OCI-LY3 (cell line): Measurements from ENCODE around the gene HLA-DQA1.
A peak's percentile ranks its signal among the peaks of the same experiment; 100 is the strongest.
"Not testable (repeated sequence)": the region's sequence is repeated elsewhere in the genome, so short reads cannot be mapped to it uniquely, and the experiment has no call there.

Experiments
- H2AFZ ChIP-seq: fragments of 200-600, 300-600 bp; shearing (Covaris generic); 2 replicates; pipeline ENCODE4 v1.6.0; 2014; ENCODE audit warnings: antibody characterized with exemption, low read depth, low read length
- H3K27ac ChIP-seq: fragments of 200-600, 300-600 bp; sonication (generic); 2 replicates; pipeline ENCODE4 v1.5.1; 2014; ENCODE audit warnings: mild to moderate bottlenecking, low read length, moderate library complexity, mixed read lengths
- H3K27me3 ChIP-seq: fragments of 200-600, 300-600 bp; sonication (generic); 2 replicates; pipeline ENCODE4 v1.6.1; 2014; ENCODE audit warnings: low read depth, low read length, mixed read lengths
- H3K36me3 ChIP-seq: fragments of 200-600, 300-600 bp; sonication (generic); replicated peaks from 2 replicates; pipeline ENCODE3; 2014; ENCODE audit warnings: low read depth, low read length, mixed read lengths
- H3K4me1 ChIP-seq: fragments of 300-600, 200-600 bp; sonication (generic); 2 replicates; pipeline ENCODE4 v1.6.1; 2014; ENCODE audit warnings: low read length, mixed read lengths
- H3K4me2 ChIP-seq: fragments of 200-600, 300-600 bp; sonication (generic); 2 replicates; pipeline ENCODE4 v1.6.1; 2014; ENCODE audit warnings: low read length, mixed read lengths
- H3K4me3 ChIP-seq: fragments of 300-600, 200-600 bp; sonication (generic); 2 replicates; pipeline ENCODE4 v1.5.1; 2014; ENCODE audit warnings: antibody characterized with exemption, mild to moderate bottlenecking, low read length, moderate library complexity
- H3K79me2 ChIP-seq: fragments of 300-600, 200-600 bp; shearing (Covaris generic); 2 replicates; pipeline ENCODE4 v1.6.1; 2014; ENCODE audit warnings: mild to moderate bottlenecking, low read length, mixed read lengths
- H3K9ac ChIP-seq: fragments of 300-600, 200-600 bp; shearing (Covaris generic); 2 replicates; pipeline ENCODE4 v1.6.0; 2014; ENCODE audit warnings: mild to moderate bottlenecking, low read length, moderate library complexity
- H3K9me3 ChIP-seq: fragments of 200-600, 300-600 bp; shearing (Covaris generic); 2 replicates; pipeline ENCODE4 v1.6.1; 2014; ENCODE audit warnings: low read length, mixed read lengths; ENCODE audit not compliant: insufficient read depth
- H4K20me1 ChIP-seq: fragments of 200-600, 300-600 bp; sonication (generic); 2 replicates; pipeline ENCODE4 v1.6.1; 2016; ENCODE audit warnings: low read length, mixed read lengths; ENCODE audit not compliant: insufficient read depth
- EZH2phosphoT487 ChIP-seq: fragments of 200-600 bp; shearing (Covaris generic); IDR thresholded peaks from 2 replicates; pipeline ENCODE4 v1.6.1; 2018; ENCODE audit warnings: antibody characterized with exemption, mixed run types, low read depth
- TF ChIP-seq, protein P1 (sequence below): fragments of 200-600, 300-600 bp; sonication (generic); IDR thresholded peaks from 2 replicates; pipeline ENCODE4 v1.5.1; 2014; ENCODE audit warnings: antibody characterized with exemption, low read length, low read depth

Gene HLA-DQA1

DNA sequence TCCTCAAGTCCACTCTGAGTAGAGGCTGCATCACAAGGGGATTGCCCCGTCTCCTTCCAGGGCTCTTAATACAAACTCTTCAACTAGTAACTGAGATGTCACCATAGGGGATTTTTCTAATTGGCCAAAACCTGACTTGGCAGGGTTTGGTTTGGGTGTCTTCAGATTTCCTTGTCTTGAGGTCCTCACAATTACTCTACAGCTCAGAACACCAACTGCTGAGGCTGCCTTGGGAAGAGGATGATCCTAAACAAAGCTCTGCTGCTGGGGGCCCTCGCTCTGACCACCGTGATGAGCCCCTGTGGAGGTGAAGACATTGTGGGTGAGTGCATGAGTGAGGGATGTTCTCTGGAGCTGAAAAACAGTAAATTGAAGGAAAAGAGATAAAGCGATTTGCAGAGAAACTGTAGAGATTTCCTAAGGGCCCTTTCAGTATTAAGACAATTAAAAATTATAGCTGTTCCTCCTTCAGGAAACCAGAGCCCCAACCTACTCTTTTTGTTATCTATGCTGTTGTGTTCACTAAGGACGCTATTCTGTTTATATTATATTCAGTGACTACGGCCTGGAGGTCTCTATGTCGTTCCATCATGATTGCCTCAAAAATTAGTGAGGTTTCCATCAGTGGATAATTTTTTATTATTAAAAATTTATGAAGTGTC is at the start of gene HLA-DQA1:
TSS of gene HLA-DQA1 (plus strand) at position 188 of the 662 bp plus-strand sequence. CDS start at position 241, 53 bp downstream.
- Histone ChIP-seq H3K36me3 (no peaks in the 10 kb centered on the region), H3K4me2 (peak within 1 kb of the TSS; percentile 49; the same call in 1 of the 2 replicates), H3K79me2 (peaks cover 26% of the 10 kb centered on the region), H3K4me3 (peak within 1 kb of the TSS; percentile 73), H3K4me1 (peaks cover 29% of the 10 kb centered on the region), H2AFZ (no peak within 1 kb of the TSS), H4K20me1 (0 out of 2 replicates have a peak, but pooled peaks cover 4% of the 10 kb centered on the region), H3K27me3 (no peaks in the 10 kb centered on the region), H3K9me3 (no peaks in the 10 kb centered on the region), H3K9ac (peak within 1 kb of the TSS; percentile 68), H3K27ac (peak within 1 kb of the TSS; percentile 67)
- TF ChIP-seq EZH2phosphoT487 = no peak
- TF ChIP-seq, protein P1, sequence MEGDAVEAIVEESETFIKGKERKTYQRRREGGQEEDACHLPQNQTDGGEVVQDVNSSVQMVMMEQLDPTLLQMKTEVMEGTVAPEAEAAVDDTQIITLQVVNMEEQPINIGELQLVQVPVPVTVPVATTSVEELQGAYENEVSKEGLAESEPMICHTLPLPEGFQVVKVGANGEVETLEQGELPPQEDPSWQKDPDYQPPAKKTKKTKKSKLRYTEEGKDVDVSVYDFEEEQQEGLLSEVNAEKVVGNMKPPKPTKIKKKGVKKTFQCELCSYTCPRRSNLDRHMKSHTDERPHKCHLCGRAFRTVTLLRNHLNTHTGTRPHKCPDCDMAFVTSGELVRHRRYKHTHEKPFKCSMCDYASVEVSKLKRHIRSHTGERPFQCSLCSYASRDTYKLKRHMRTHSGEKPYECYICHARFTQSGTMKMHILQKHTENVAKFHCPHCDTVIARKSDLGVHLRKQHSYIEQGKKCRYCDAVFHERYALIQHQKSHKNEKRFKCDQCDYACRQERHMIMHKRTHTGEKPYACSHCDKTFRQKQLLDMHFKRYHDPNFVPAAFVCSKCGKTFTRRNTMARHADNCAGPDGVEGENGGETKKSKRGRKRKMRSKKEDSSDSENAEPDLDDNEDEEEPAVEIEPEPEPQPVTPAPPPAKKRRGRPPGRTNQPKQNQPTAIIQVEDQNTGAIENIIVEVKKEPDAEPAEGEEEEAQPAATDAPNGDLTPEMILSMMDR = no peak

DNA sequence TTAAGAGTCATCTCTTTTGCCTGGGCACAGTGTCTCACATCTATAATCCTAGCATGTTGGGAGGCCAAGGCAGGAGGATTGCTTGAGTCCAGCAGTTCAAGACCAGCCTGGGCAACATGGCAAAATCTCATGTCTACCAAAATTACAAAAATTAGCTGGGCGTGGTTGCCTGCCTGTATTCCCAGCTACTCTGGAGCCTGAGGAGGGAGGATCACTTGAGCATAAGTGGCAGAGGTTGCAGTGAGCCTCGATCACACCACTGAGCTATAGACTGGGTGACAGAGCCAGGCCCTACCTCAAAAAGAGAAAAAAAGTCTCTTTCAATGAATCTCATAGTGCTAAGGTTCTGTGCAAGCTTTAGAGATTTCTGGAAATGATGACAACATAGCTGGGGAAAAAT is 49.0 kb upstream of the HLA-DQA1 start:
- Histone ChIP-seq H3K9me3 (no peaks in the 10 kb centered on the region), H3K4me1 (peaks cover 5% of the 10 kb centered on the region; the same call in 1 of the 2 replicates), H3K9ac (peak overlapping the region; percentile 55), H3K36me3 (peaks cover 3% of the 10 kb centered on the region), H3K4me3 (peak overlapping the region; percentile 74), H3K27ac (peak overlapping the region; percentile 48), H3K79me2 (peaks cover 46% of the 10 kb centered on the region), H2AFZ (no peak overlapping the region), H4K20me1 (peaks cover 15% of the 10 kb centered on the region), H3K4me2 (peak overlapping the region; percentile 46), H3K27me3 (no peaks in the 10 kb centered on the region)
- TF ChIP-seq, protein P1 = no peak
- TF ChIP-seq EZH2phosphoT487 = no peak

DNA sequence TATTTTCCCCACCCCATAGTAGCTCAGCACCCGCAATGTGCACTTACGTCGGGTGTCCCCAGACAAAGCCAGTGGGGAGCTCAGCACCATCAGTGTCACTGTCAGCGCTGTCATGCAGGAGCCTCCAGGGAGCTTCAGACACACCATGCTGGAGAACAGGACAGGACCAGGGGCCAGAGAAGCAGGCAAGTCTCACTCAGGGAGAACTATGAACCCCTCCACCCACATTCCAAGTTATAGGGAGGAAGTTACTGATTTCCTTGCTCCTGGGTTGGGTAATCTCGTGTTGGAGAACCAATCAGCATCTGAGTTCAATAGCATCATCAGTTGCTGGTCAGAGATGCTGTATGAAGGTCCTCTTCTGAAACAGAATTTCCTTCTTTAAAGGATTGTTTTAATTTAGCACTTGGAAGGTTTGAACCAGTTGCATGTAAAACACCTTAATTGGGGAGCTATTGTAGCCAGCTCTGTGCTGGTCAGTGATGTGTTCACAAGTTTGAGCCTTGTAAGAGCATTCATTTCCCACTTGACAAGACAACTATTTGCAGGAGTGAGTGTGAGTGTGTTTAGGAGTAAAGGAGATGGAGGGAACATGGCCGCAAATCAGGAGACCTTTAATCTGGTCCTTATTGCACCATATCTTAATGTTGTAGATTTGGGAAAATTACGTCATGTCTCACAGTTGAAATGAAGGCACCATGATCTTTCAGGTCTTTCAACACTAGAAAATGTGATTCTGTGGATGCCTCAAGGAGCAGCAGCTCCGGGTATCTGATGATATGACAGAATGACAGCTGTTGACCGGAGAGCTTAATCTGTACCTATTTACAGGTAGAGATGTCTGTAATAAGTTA is 47.4 kb upstream of the HLA-DQA1 start, which contains the start of gene HLA-DRB1:
TSS of gene HLA-DRB1 (minus strand) at position 253 of the 854 bp plus-strand sequence. CDS start at position 147, 106 bp downstream.
- no peak within 1 kb of the TSS for H2AFZ ChIP-seq
- H3K27me3 ChIP-seq = no peaks in the 10 kb centered on the region
- peak within 1 kb of the TSS; percentile 68 for H3K9ac ChIP-seq
- peak within 1 kb of the TSS; percentile 62 for H3K4me2 ChIP-seq
- no peaks in the 10 kb centered on the region for H3K9me3 ChIP-seq
- peaks cover 15% of the 10 kb centered on the region for H4K20me1 ChIP-seq
- H3K36me3 ChIP-seq = peaks cover 3% of the 10 kb centered on the region
- peaks cover 5% of the 10 kb centered on the region; the same call in 1 of the 2 replicates for H3K4me1 ChIP-seq
- peak within 1 kb of the TSS; percentile 74 for H3K4me3 ChIP-seq
- no peak for TF ChIP-seq EZH2phosphoT487
- TF ChIP-seq, protein P1 = no peak
- peak within 1 kb of the TSS; percentile 67 for H3K27ac ChIP-seq
- H3K79me2 ChIP-seq = peaks cover 44% of the 10 kb centered on the region

DNA sequence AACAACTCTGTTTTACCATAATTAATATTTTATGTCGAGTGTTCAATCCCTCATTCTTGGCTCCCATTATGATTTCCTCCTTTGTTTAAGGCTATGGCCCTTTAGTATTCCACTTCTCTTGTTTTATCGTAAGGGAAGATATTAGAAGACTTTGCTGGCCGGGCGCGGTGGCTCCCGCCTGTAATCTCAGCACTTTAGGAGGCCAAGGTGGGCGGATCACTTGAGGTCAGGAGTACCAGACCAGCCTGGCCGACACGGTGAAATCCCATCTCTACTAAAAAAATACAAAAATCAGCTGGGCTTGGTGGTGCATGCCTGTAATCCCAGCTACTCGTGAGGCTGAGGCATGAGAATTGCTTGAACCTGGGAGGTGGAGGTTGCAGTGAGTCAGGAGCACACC is 46.5 kb upstream of the HLA-DQA1 start:
- not testable (repeated sequence) for H3K4me2 ChIP-seq, H3K27ac ChIP-seq

More for the DNA sequence above, 46.5 kb upstream of the HLA-DQA1 start:
- H3K79me2 ChIP-seq = peaks cover 36% of the 10 kb centered on the region
- not testable (repeated sequence) for H2AFZ ChIP-seq, H3K4me3 ChIP-seq, H3K4me1 ChIP-seq, H3K9me3 ChIP-seq, H4K20me1 ChIP-seq, H3K36me3 ChIP-seq, H3K9ac ChIP-seq, H3K27me3 ChIP-seq
